Dendritic cell treated with granulocyte-macrophage colony-stimulating factor and Interleukin-4, amounts not matched to agents 40 ng/mL and 50 ng/mL, for 4 days (primary cell): ENCODE measurements around the gene REPS1.
A peak's percentile ranks its signal among the peaks of the same experiment; 100 is the strongest.
"Not testable (repeated sequence)": the region's sequence is repeated elsewhere in the genome, so short reads cannot be mapped to it uniquely, and the experiment has no call there.

Experiments used
- H3K27ac Mint-ChIP-seq: one replicate; pipeline ENCODE4 v1.8.0; 2022; ENCODE audit warnings: mild to moderate bottlenecking, mixed read lengths
- H3K27me3 Mint-ChIP-seq: one replicate; pipeline ENCODE4 v1.8.0; 2022; ENCODE audit warnings: mild to moderate bottlenecking, mixed read lengths
- H3K36me3 Mint-ChIP-seq: one replicate; pipeline ENCODE4 v1.8.0; 2022; ENCODE audit warnings: low read depth, mixed read lengths
- H3K4me1 Mint-ChIP-seq: one replicate; pipeline ENCODE4 v1.8.0; 2022; ENCODE audit warnings: low read depth, mixed read lengths
- H3K4me3 Mint-ChIP-seq: one replicate; pipeline ENCODE4 v1.8.0; 2022; ENCODE audit warnings: mild to moderate bottlenecking, moderate library complexity, mixed read lengths
- H3K9me3 Mint-ChIP-seq: one replicate; pipeline ENCODE4 v1.8.0; 2022; ENCODE audit warnings: mixed read lengths
- intact Hi-C: fragments of 100-400 bp; cut with micrococcal nuclease; formaldehyde crosslinking; loops from one replicate; pipeline ENCODE4 v1.15.0; 2022

The REPS1 gene, protein sequence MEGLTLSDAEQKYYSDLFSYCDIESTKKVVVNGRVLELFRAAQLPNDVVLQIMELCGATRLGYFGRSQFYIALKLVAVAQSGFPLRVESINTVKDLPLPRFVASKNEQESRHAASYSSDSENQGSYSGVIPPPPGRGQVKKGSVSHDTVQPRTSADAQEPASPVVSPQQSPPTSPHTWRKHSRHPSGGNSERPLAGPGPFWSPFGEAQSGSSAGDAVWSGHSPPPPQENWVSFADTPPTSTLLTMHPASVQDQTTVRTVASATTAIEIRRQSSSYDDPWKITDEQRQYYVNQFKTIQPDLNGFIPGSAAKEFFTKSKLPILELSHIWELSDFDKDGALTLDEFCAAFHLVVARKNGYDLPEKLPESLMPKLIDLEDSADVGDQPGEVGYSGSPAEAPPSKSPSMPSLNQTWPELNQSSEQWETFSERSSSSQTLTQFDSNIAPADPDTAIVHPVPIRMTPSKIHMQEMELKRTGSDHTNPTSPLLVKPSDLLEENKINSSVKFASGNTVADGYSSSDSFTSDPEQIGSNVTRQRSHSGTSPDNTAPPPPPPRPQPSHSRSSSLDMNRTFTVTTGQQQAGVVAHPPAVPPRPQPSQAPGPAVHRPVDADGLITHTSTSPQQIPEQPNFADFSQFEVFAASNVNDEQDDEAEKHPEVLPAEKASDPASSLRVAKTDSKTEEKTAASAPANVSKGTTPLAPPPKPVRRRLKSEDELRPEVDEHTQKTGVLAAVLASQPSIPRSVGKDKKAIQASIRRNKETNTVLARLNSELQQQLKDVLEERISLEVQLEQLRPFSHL

GRCh38 chr6:138987643-138988468 is at the start of gene REPS1:
REPS1 (minus strand) TSS chr6:138988253; CDS start chr6:138987682, 571 bp downstream.
- H3K27me3 Mint-ChIP-seq, result no peaks in the 10 kb centered on the region
- peaks cover 36% of the 10 kb centered on the region for H3K4me1 Mint-ChIP-seq
- H3K4me3 Mint-ChIP-seq, result peak within 1 kb of the TSS; percentile 88
- H3K9me3 Mint-ChIP-seq, result peaks cover 8% of the 10 kb centered on the region
- intact Hi-C loops, result loop anchor here (1.0 to 10.0 kb wide), 5 partner anchors 41 to 293 kb away; partner anchors contain the start of genes ABRACL and HECA
- H3K27ac Mint-ChIP-seq, result peak within 1 kb of the TSS; percentile 96
- H3K36me3 Mint-ChIP-seq, result peaks cover 8% of the 10 kb centered on the region

DNA sequence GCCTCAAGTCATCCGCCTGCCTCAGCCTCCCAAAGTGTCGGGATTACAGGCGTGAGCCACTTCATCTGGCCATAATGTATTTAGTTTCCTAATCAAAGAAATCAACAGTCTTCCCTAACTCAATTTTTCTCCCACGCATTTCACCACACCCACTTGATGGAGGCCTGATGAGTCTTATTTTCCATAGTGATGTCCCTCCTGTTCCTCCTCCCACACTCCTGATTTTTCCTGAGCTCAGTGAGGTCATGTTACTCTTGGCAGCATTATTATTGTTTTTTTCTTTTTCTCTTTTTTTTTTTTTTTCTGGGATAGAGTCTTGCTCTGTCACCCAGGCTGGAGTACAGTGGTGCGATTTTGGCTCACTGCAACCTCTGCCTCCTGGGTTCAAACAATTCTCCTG is 49.4 kb upstream of the REPS1 start:
- Mint-ChIP-seq H3K9me3 (no peaks in the 10 kb centered on the region), H3K36me3 (peaks cover 69% of the 10 kb centered on the region), H3K4me3 (no peak overlapping the region), H3K27ac (no peak overlapping the region), H3K4me1 (peaks cover 28% of the 10 kb centered on the region), H3K27me3 (no peaks in the 10 kb centered on the region)
- intact Hi-C loops, result no loop called here

- Mint-ChIP-seq H3K36me3 (peaks cover 22% of the 10 kb centered on the region), H3K27ac (no peak overlapping the region), H3K4me3 (no peak overlapping the region), H3K27me3 (peaks cover 2% of the 10 kb centered on the region), H3K4me1 (peaks cover 32% of the 10 kb centered on the region), H3K9me3 (no peaks in the 10 kb centered on the region)
- intact Hi-C loops, result no loop called here
These were observed 42.3 kb upstream of the REPS1 start for GRCh38 chr6:139030228-139030963.

GRCh38 chr6:139029470-139030227 is 41.6 kb upstream of the REPS1 start:
- intact Hi-C loops, result loop anchor here (2.0 to 5.0 kb wide), 2 partner anchors 41 to 103 kb away; partner anchors contain the start of gene REPS1
- Mint-ChIP-seq H3K4me3 (no peak overlapping the region), H3K36me3 (peaks cover 15% of the 10 kb centered on the region), H3K27ac (no peak overlapping the region), H3K27me3 (peaks cover 2% of the 10 kb centered on the region), H3K9me3 (no peaks in the 10 kb centered on the region), H3K4me1 (peaks cover 32% of the 10 kb centered on the region)

DNA sequence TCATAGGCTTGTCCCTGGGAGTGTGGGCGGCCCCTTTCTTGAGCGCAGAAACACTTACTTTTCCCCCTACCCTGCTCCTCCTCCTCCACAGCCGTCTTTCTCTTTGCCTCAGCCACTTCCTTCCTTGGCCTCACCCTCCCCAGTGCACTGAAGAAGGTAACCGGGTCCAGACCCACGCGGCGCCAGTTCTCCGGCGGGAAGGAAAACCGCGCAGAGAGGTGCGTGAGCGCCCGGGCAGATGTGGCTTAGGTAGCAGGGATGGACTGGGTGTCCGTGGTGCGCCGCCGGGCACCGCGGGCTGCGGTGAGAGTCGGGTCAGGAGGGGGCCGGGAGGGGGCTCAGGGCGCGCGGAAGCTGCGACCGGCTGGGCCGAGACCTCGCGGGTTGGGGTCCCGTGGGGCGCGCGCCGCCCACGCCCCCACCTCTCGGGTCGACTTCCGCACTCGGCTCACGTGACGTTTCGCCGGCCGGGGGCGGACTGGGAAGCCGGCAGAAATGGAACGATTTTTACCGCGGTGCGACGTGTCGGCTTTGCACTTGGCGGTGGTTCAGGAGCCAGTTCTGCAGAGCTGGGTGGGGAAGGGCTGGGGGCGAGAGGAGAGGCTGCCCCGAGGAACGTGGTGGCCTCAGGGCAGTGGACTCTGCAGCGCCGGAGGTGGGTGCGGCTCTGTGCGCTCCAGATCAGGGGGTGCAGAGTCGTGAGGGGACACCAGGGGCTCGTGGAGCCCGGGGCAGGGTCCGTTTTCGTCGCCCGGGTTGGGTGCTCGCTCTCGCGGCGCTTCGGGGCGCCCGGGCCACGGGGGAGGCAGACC is 40.8 kb upstream of the REPS1 start, which contains the start of gene ABRACL:
Gene ABRACL (plus strand): TSS at position 88 of the 812 bp plus-strand sequence. CDS start 5,416 bp downstream, outside the sequence.
- H3K4me1 Mint-ChIP-seq, result peaks cover 28% of the 10 kb centered on the region
- H3K9me3 Mint-ChIP-seq, result no peaks in the 10 kb centered on the region
- peaks cover 2% of the 10 kb centered on the region for H3K27me3 Mint-ChIP-seq
- H3K27ac Mint-ChIP-seq, result no peak within 1 kb of the TSS
- no peak within 1 kb of the TSS for H3K4me3 Mint-ChIP-seq
- peaks cover 11% of the 10 kb centered on the region for H3K36me3 Mint-ChIP-seq
- intact Hi-C loops, result loop anchor here (2.0 to 5.0 kb wide), 2 partner anchors 40 to 103 kb away; partner anchors contain the start of gene REPS1

DNA sequence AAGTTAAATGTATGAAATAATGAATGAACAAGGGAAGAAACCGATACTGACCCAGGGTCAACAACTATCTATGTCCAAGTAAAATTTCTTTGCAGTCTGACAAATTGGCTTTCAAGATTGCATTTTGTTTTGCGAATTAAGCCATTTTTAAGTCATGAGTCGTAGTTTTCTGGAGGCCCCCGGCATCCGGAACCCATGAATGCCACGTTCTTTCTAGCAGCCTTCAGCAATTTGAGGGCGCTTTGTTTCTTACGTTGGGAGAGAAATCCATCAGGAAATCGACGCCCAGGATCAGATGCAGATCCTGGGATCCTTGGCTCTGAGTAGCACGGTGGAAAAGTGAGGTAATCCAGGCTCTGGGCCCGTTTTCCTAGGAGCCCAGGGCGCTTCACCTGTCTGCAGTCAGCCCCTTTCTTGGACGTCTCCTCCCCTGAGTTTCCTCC is 40.2 kb upstream of the REPS1 start:
- peaks cover 2% of the 10 kb centered on the region for H3K27me3 Mint-ChIP-seq
- H3K27ac Mint-ChIP-seq, result no peak overlapping the region
- H3K4me1 Mint-ChIP-seq, result peaks cover 22% of the 10 kb centered on the region
- H3K36me3 Mint-ChIP-seq, result peaks cover 6% of the 10 kb centered on the region
- intact Hi-C loops, result loop anchor here (2.0 to 5.0 kb wide), 2 partner anchors 39 to 104 kb away; partner anchors contain the start of gene REPS1
- no peak overlapping the region for H3K4me3 Mint-ChIP-seq
- H3K9me3 Mint-ChIP-seq, result no peaks in the 10 kb centered on the region

DNA sequence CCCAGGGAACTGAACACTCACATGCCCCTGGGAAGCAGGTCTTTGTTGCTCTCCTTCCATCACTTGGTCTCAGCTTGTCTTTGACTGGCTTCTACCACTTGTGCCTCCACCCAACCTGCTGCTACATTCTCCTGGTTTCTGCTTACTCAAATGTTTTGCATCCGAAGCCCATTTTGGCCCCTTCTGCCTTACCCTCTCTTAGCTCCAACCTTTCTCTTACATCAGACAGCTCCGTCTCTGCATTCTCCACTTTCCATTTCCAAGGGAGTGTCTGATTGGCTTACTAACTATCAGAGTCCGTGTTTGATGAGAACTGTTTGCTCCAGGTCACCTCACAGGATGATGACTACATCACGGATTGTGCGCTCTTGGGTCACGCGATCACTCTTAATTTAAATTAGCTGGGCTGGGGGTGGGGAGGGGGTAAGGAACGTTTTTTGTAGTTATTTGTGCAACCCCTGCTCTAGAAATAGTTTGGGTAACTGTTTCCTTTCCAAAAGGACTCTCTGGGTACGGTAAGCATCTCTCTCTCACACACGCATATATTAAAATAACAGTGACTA is 39.6 kb upstream of the REPS1 start:
- H3K4me3 Mint-ChIP-seq, result no peak overlapping the region
- peaks cover 17% of the 10 kb centered on the region for H3K4me1 Mint-ChIP-seq
- H3K27me3 Mint-ChIP-seq, result peaks cover 2% of the 10 kb centered on the region
- H3K36me3 Mint-ChIP-seq, result peaks cover 6% of the 10 kb centered on the region
- intact Hi-C loops, result loop anchor here (2.0 to 5.0 kb wide), 2 partner anchors 39 to 105 kb away; partner anchors contain the start of gene REPS1
- no peak overlapping the region for H3K27ac Mint-ChIP-seq
- no peaks in the 10 kb centered on the region for H3K9me3 Mint-ChIP-seq

- H3K4me3 Mint-ChIP-seq, H3K27me3 Mint-ChIP-seq, H3K36me3 Mint-ChIP-seq, H3K27ac Mint-ChIP-seq, H3K9me3 Mint-ChIP-seq: not testable (repeated sequence)
- intact Hi-C loops, result loop anchor here (5.0 kb wide), 1 partner anchor 107 kb away; no protein-coding TSS in a partner anchor
- peaks cover 13% of the 10 kb centered on the region for H3K4me1 Mint-ChIP-seq
These were observed 37.4 kb upstream of the REPS1 start for GRCh38 chr6:139025416-139025815.

DNA sequence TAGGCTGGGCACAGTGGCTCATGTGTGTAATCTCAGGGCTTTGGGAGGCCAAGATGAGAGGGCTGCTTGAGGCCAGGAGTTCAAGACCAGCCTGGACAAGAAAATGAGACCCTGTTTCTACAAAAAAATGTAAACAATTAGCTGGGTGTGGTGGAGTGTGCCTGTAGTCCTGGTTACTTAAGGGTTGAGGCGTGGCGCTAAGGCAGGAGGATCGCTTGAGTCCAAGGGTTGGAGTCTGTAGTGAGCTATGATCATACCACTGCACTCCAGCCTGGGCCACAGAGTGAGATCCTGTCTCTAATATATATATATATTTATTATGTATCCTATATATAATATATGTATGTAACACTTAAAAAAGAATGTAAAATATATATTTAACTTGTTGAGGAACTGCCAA is 32.6 kb upstream of the REPS1 start:
- Mint-ChIP-seq H3K9me3 (no peaks in the 10 kb centered on the region), H3K27me3 (no peaks in the 10 kb centered on the region), H3K36me3 (no peaks in the 10 kb centered on the region), H3K4me3 (no peak overlapping the region), H3K4me1 (peaks cover 17% of the 10 kb centered on the region), H3K27ac (no peak overlapping the region)
- intact Hi-C loops, result no loop called here

DNA sequence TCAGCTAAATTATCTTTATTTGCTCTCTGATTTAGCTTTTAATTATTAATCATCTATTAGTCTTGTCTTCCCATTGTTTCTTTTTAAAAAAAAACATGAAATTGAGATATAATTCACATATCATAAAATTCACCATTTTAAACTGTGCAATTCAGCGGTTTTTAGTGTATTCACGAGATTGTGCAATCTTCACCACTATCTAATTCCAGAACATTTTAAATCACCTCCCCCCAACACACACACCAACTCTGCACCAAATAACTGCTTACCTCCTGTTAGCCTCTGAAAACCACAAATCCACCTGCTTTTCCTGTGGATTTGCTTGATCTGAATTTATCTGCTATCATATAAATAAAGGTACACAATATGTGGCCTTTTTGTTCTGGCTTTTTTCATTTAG is 31.7 kb upstream of the REPS1 start:
- Mint-ChIP-seq H3K36me3 (no peaks in the 10 kb centered on the region), H3K27me3 (no peaks in the 10 kb centered on the region)
- intact Hi-C loops, result no loop called here

DNA sequence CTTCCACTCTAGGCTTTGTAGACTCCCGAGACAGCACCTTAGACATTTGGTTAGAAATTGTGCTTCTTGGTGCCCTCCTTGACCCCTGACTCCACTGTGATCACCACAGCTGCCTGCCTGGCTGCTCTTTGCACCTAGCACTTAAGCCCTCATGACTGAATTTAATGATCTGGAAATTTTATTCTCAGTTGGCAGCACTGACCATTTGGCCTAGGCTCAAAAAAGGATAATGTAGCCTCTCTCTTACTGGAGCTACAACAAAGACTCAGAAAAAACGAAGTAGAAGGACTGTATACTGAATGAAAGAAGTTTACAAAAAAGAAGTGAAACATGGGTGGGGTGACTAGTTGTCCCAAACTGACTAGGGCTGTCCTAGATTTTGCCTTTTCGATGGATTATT is 29.2 kb upstream of the REPS1 start:
- peaks cover 5% of the 10 kb centered on the region for H3K27me3 Mint-ChIP-seq
- intact Hi-C loops, result no loop called here
- H3K4me3 Mint-ChIP-seq, result no peak overlapping the region
- peaks cover 17% of the 10 kb centered on the region for H3K4me1 Mint-ChIP-seq
- H3K27ac Mint-ChIP-seq, result peak overlapping the region; percentile 56
- H3K36me3 Mint-ChIP-seq, result no peaks in the 10 kb centered on the region
- no peaks in the 10 kb centered on the region for H3K9me3 Mint-ChIP-seq

More for the DNA sequence above, 31.7 kb upstream of the REPS1 start:
- Mint-ChIP-seq H3K4me3 (no peak overlapping the region), H3K9me3 (no peaks in the 10 kb centered on the region), H3K27ac (no peak overlapping the region), H3K4me1 (peaks cover 17% of the 10 kb centered on the region)
